Pancreas (tissue), 10 donors: ENCODE results near the gene VKORC1. TPM values are rescaled to one million over a fixed set of nuclear protein-coding genes. Genes with fewer than 3 reads are reported as not detected.
A peak's percentile ranks its signal among the peaks of the same experiment; 100 is the strongest.

Experiments
- ATAC-seq, 4 donors: fragments of 200-7000 bp; cut with Tn5 transposase; one replicate each; pipeline versions ENCODE4 v1.8.0 to v1.9.1; 2020; ENCODE audit warnings: mild to moderate bottlenecking in 4 of 4, moderate library complexity in 4 of 4
- DNase-seq, 6 donors: peaks; one replicate each; pipeline ENCODE4 v3.0.0-alpha.2; 2020
- FAIRE-seq: peaks from 2 replicates; lab custom pipeline; 2012; peaks lifted over from hg19 to GRCh38; lab: Jason Lieb, UNC
- H3K27ac ChIP-seq, 4 donors: fragments of 200-600 bp; sonication (generic); 1 replicate in 3 of 4; 2 replicates in 1 of 4; pipeline versions ENCODE4 v1.5.0 to v1.8.0; 2020
- H3K27me3 ChIP-seq, 4 donors: fragments of 200-600 bp; one replicate each; pipeline ENCODE4 v1.8.0; 2021
- H3K36me3 ChIP-seq, 3 donors: fragments of 200-600 bp; sonication (generic) in 1 of 3; one replicate each; pipeline versions ENCODE4 v1.5.0 to v1.8.0; 2020 to 2021
- H3K4me1 ChIP-seq, 3 donors: fragments of 200-600 bp; one replicate each; pipeline ENCODE4 v1.8.0; 2021
- H3K4me3 ChIP-seq, 4 donors: fragments of 200-600 bp; sonication (generic) in 2 of 4; one replicate each; pipeline versions ENCODE4 v1.5.0 to v1.8.0; 2020 to 2021
- H3K9me3 ChIP-seq, 4 donors: fragments of 200-600 bp; one replicate each; pipeline ENCODE4 v1.8.0; 2021
- CTCF ChIP-seq, 4 donors: fragments of 200-600 bp; sonication (generic) in 3 of 4; IDR thresholded peaks; one replicate each; pipeline versions ENCODE4 v1.5.0 to v1.8.0; 2021; ENCODE audit warnings: antibody characterized with exemption in 4 of 4
- WGBS, 2 donors: extraction: QIAGEN DNeasy Blood & Tissue Kit; methylation state at CpG; one replicate each; pipeline ENCODE4 v1.1.7; 2013; 5-methylcytosine and 5-hydroxymethylcytosine counted together
- intact Hi-C, 3 donors: fragments of 100-400 bp; cut with DNase I; formaldehyde crosslinking; loops; one replicate each; pipeline versions ENCODE4 v1.11.1 to v1.14.2; 2022
- polyA plus RNA-seq, 2 donors: library from polyadenylated mRNA; stranded (reverse); fragments of 200-250 nt; gene quantifications; one replicate each; pipeline ENCODE4 v1.2.3, GENCODE V29; 2013
- total RNA-seq, 6 donors: library from RNA; stranded (reverse); fragmentation: NEBNext Ultra II Directional in 4 of 6; extraction: Animal tissue kit (Norgen Biotek cat#: 25700) in 4 of 6; gene quantifications; one replicate each; pipeline versions ENCODE4 v1.2.1 to v1.2.4, GENCODE V29; 2021 to 2023
- donor health status: healthy with polysubstance abuse.
- donor health status: DM: no; HTN: no; CAD: no; lungs with moderate emphysema.
- donor health status: DM: no; HTN: no; CAD: no.
- donor health status: control.
- donor health status: control.
- donor health status: Bipolar disorder and iron deficiency.
- donor health status: DM: yes; HTN: yes; CAD: no.
- donor health status: DM: no; HTN: no; CAD: no.
- donor health status: DM: no; HTN: no; CAD: no.
- donor health status: DM: yes; HTN: yes; CAD: no.

VKORC1 gene
- total and polyA plus RNA-seq, 8 donors = 37.7 to 90.9 (median 50.2) TPM

- Histone ChIP-seq H3K4me1 (no peaks in the 10 kb centered on the region), H3K27me3 (no peaks in the 10 kb centered on the region), H3K27ac (no peak overlapping the region), H3K36me3 (peaks cover 0 to 9% (median 0%) of the 10 kb centered on the region in 3 donors), H3K9me3 (no peaks in the 10 kb centered on the region), H3K4me3 (no peak overlapping the region)
- DNase-seq (no peak), FAIRE-seq (no peak), ATAC-seq (no peak)
- no peak for TF ChIP-seq CTCF (IDR thresholded peaks at IDR 0.05)
- intact Hi-C loops = loop anchor here in 1 of 3 donors (10.0 kb wide), 1 partner anchor 103 kb away; the partner anchor contains the start of gene HSD3B7
- 90 to 95% methylated on average over 8 of the region's 8 CpGs for WGBS, 2 donors
Observed at GRCh38 chr16:31087481-31087880, 7.1 kb downstream of the VKORC1 start.

- Histone ChIP-seq H3K36me3 (peaks cover 0 to 9% (median 0%) of the 10 kb centered on the region in 3 donors), H3K9me3 (no peaks in the 10 kb centered on the region), H3K27ac (no peak overlapping the region), H3K4me3 (no peak overlapping the region), H3K27me3 (no peaks in the 10 kb centered on the region), H3K4me1 (no peaks in the 10 kb centered on the region)
- intact Hi-C loops = loop anchor here in 1 of 3 donors (10.0 kb wide), 1 partner anchor 102 kb away; the partner anchor contains the start of gene HSD3B7
- ATAC-seq (no peak), FAIRE-seq (no peak), DNase-seq (no peak)
- TF ChIP-seq CTCF (IDR thresholded peaks at IDR 0.05) = no peak
- 84 to 91% methylated on average over 6 of the region's 6 CpGs for WGBS, 2 donors
Observed at GRCh38 chr16:31086629-31086906, 8.0 kb downstream of the VKORC1 start.

GRCh38 chr16:31085873-31086628 lies 8.5 kb downstream of the VKORC1 start:
- intact Hi-C loops = loop anchor here in 1 of 3 donors (10.0 kb wide), 1 partner anchor 101 kb away; the partner anchor contains the start of gene HSD3B7
- 85 to 91% methylated on average over 18 of the region's 18 CpGs for WGBS, 2 donors
- Histone ChIP-seq H3K4me3 (no peak overlapping the region), H3K4me1 (no peaks in the 10 kb centered on the region), H3K36me3 (peaks cover 0 to 8% (median 0%) of the 10 kb centered on the region in 3 donors), H3K27me3 (no peaks in the 10 kb centered on the region), H3K27ac (no peak overlapping the region), H3K9me3 (no peaks in the 10 kb centered on the region)
- ATAC-seq (no peak), FAIRE-seq (no peak), DNase-seq (no peak)
- TF ChIP-seq CTCF (IDR thresholded peaks at IDR 0.05) = no peak

GRCh38 chr16:31085411-31085810 lies 9.2 kb downstream of the VKORC1 start:
- H3K9me3 ChIP-seq = no peaks in the 10 kb centered on the region
- no peak overlapping the region for H3K4me3 ChIP-seq
- no peak for FAIRE-seq
- WGBS, 2 donors = 79 to 83% methylated on average over 8 of the region's 8 CpGs
- H3K36me3 ChIP-seq = peaks cover 0 to 6% (median 4%) of the 10 kb centered on the region in 3 donors
- no peaks in the 10 kb centered on the region for H3K27me3 ChIP-seq
- DNase-seq = peak in 1 of 6 donors; percentile 6
- intact Hi-C loops = loop anchor here in 1 of 3 donors (10.0 kb wide), 1 partner anchor 101 kb away; the partner anchor contains the start of gene HSD3B7
- no peak for ATAC-seq
- H3K4me1 ChIP-seq = no peaks in the 10 kb centered on the region
- TF ChIP-seq CTCF (IDR thresholded peaks at IDR 0.05) = no peak
- no peak overlapping the region for H3K27ac ChIP-seq
